Stimulated activated CD4-positive, alpha-beta T cell treated with anti-CD3 and anti-CD28 coated beads, Interleukin-12 subunit alpha, Interleukin-12 subunit beta, amount 100 ng/mL, for 48 hours (primary cell): Measurements from ENCODE around the gene SRCIN1.
"Not testable (repeated sequence)": the region's sequence is repeated elsewhere in the genome, so short reads cannot be mapped to it uniquely, and the experiment has no call there.

ENCODE experiments used
- DNase-seq, 3 donors: peaks; one replicate each; pipeline ENCODE4 v3.0.0-alpha.2; 2020; ENCODE audit warnings: low read depth in 2 of 3, low spot score in 1 of 3

SRCIN1 gene, protein sequence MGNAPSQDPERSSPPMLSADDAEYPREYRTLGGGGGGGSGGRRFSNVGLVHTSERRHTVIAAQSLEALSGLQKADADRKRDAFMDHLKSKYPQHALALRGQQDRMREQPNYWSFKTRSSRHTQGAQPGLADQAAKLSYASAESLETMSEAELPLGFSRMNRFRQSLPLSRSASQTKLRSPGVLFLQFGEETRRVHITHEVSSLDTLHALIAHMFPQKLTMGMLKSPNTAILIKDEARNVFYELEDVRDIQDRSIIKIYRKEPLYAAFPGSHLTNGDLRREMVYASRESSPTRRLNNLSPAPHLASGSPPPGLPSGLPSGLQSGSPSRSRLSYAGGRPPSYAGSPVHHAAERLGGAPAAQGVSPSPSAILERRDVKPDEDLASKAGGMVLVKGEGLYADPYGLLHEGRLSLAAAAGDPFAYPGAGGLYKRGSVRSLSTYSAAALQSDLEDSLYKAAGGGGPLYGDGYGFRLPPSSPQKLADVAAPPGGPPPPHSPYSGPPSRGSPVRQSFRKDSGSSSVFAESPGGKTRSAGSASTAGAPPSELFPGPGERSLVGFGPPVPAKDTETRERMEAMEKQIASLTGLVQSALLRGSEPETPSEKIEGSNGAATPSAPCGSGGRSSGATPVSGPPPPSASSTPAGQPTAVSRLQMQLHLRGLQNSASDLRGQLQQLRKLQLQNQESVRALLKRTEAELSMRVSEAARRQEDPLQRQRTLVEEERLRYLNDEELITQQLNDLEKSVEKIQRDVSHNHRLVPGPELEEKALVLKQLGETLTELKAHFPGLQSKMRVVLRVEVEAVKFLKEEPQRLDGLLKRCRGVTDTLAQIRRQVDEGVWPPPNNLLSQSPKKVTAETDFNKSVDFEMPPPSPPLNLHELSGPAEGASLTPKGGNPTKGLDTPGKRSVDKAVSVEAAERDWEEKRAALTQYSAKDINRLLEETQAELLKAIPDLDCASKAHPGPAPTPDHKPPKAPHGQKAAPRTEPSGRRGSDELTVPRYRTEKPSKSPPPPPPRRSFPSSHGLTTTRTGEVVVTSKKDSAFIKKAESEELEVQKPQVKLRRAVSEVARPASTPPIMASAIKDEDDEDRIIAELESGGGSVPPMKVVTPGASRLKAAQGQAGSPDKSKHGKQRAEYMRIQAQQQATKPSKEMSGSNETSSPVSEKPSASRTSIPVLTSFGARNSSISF

DNA sequence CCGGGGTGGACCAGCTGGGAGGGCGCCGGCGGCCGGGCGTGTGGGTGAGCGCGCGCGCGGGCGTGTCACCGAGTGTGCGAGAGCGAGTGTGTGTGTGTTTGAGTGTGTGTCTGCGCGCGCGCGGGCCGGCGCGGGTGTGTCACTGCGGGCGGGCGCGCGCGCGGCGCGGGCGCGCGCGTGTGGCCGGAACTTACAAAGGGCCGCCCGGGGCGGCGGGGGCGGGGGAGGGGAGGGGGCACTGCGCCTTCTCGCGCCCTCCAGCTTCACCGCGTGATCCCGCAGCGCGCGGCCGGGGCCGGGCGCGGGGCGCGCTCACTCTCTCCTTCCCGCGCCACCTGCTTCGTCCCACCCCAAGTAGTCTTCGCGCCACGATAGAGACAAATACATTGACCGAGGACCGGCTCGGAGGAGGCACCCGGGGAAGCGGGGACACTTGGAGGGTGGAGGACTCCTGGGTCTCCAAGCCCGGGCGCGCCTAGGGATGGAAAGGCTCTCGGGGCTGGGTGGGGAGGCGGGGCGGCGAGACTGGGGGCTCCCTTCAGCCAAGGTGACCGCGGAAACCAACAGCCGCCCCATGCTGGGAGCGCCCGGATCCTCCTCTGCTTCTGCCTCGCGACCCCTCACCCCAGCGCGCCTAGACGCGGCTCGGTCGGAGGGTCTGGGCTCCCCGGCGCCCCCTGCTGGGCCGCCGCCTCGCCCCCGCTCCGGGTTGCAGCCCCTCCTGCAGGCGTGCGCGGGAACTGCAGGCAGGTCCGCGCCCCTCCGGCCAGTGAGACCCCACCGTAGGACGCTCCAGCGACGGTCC is at the start of gene SRCIN1:
Gene SRCIN1 (minus strand): TSS at position 112 of the 805 bp plus-strand sequence. CDS start 247 bp downstream, outside the sequence.
- DNase-seq, result peak; percentile 20 to 35 (median 34)

GRCh38 chr17:38654411-38655398 is 49.0 kb upstream of the SRCIN1 start:
- DNase-seq, result no peak

DNA sequence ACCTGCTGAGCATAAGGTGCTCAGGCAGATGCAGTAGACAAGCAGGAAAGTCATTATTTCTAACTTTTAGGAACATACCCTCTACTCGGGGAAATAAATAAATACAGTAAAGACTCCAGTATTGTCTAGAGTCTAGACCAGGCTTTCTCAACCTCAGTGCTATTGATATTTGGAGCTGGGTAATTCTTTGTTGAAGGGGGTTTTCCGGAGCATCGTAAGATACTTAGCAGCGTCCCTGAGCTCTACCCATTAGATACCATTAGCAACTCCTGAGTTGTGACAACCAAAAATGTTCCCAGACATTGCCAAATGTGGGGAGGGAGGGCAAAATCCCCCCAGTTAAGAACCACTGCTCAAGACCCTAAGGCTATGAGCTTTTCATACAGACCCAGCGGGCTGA is 47.9 kb upstream of the SRCIN1 start:
- DNase-seq, result no peak

GRCh38 chr17:38653230-38653629 is 47.5 kb upstream of the SRCIN1 start:
- DNase-seq, result no peak

GRCh38 chr17:38650653-38651173 is 45.0 kb upstream of the SRCIN1 start:
- DNase-seq, result not testable (repeated sequence)

GRCh38 chr17:38637951-38638350 is 32.2 kb upstream of the SRCIN1 start:
- DNase-seq, result no peak

DNA sequence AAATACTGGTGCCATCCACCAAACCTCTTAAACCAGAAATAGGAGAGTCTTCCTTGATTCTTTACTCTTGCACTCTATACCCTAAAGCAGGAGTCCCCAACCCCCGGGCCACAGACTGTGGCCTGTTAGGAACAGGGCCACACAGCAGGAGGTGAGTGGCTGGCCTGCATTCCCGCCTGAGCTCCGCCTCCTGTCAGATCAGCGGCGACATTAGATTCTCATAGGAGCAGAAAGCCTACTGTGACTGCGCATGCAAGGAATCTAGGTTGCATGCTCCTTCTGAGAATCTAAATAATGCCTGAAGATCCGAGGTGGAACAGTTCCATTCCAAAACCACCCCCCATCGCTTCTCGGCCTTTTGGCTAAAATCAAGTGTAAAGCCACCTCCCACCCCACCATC is 30.3 kb upstream of the SRCIN1 start:
- no peak for DNase-seq

- DNase-seq, result no peak
These were observed 26.6 kb upstream of the SRCIN1 start for GRCh38 chr17:38632334-38632733.

DNA sequence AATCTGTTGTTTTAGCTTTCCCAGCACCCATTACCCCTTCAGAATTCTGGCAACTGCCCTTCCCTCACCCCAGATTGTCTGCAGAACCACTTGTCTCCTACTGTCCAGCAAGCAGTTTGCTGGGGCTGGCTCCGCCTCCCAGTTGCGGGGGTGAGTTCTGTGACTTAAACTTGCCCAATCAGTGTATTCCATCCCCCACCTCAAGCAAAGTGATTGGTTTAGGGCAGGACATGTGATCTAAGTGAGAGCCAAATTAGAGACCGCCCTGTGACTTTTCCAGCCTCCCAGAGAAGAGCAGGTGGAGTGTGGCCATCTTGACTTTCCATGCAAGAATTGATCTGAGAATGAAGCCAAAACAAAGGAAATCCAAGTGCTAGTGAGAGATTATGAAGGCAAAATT is 22.7 kb upstream of the SRCIN1 start:
- DNase-seq, result no peak

GRCh38 chr17:38627957-38628356 is 22.2 kb upstream of the SRCIN1 start:
- DNase-seq, result no peak

- DNase-seq, result not testable (repeated sequence)
These were observed 21.0 kb upstream of the SRCIN1 start for GRCh38 chr17:38626606-38627226.

- DNase-seq, result no peak
These were observed 19.7 kb upstream of the SRCIN1 start for GRCh38 chr17:38625482-38625881.

GRCh38 chr17:38624782-38625355 is 19.1 kb upstream of the SRCIN1 start:
- DNase-seq, result not testable (repeated sequence)

DNA sequence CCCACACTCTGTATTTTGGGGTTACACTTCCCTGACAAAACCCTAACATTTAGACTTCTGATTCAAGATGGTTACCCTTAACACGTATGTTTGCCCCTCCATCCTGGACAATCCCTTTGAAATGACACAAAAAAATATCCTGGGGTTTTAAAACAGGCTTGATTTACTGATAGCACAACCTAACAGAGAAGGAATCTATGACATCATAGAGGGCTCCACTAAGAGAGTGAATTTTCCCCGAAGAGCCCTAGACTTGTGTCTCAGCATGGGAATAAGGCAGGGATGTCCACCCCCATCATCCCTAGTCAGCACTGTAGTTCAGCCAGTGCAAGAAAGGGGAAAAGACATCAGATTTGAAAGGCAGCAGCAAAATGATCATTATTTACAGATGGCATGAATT is 15.8 kb upstream of the SRCIN1 start:
- no peak for DNase-seq

GRCh38 chr17:38620551-38621277 is 15.0 kb upstream of the SRCIN1 start:
- DNase-seq, result no peak

DNA sequence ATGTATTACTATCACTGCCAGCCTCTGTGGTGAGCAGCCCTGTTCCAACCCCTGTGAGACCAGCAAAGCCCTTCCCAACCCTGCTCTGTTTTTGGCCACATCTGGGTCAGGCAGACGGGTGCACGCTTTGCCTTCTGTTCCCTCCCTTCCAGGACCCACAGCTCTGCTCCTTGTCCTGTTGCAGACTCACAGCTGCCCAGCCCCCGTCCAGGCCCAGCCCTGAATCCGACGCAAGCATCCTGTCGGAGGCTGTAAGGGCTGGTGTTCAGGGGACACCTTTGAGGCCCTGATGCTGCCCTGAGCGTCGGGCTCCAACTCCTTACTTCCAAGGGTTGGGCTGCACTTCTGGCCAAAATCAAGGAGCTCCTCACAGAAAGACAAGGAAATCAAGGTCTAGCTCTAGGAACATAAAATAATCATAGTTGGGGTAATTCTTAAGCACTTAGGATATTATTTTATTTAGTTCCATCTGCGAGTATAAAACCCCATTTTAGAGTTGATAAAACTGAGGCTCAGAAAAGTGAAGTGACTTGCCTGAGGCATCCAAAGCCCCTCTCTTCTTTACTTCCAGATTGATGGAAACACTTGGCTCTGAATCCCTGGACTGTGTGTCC is 14.3 kb upstream of the SRCIN1 start:
- no peak for DNase-seq

GRCh38 chr17:38619451-38619795 is 13.7 kb upstream of the SRCIN1 start:
- DNase-seq, result no peak
